Right hindlimb (tissue), 1 donor: ENCODE data around the gene ERBB3.
"Not testable (repeated sequence)": the region's sequence is repeated elsewhere in the genome, so short reads cannot be mapped to it uniquely, and the experiment has no call there.

ENCODE experiments used
- DNase-seq: peaks from one replicate; pipeline ENCODE4 v3.0.0-alpha.2; 2018

Gene ERBB3

GRCh38 chr12:56079723-56080555 is at the start of gene ERBB3:
Gene ERBB3 (plus strand): TSS chr12:56080165. CDS start chr12:56080301, 136 bp downstream.
- DNase-seq = peak; percentile 80

- no peak for DNase-seq
Measured at GRCh38 chr12:56031987-56032386, 48.0 kb upstream of the ERBB3 start.

- DNase-seq = no peak
Measured at GRCh38 chr12:56034586-56035332, 45.2 kb upstream of the ERBB3 start.

- DNase-seq = no peak
Measured at GRCh38 chr12:56037161-56037560, 42.8 kb upstream of the ERBB3 start.

GRCh38 chr12:56038022-56038655 is 41.8 kb upstream of the ERBB3 start:
- DNase-seq = no peak

GRCh38 chr12:56040151-56040550 is 39.8 kb upstream of the ERBB3 start:
- no peak for DNase-seq

GRCh38 chr12:56040963-56041551 is 38.9 kb upstream of the ERBB3 start:
- peak; percentile 27 for DNase-seq

- DNase-seq = peak; percentile 99
Measured at GRCh38 chr12:56041552-56042429, 38.2 kb upstream of the ERBB3 start, which contains the start of gene RPS26. Gene RPS26 (plus strand): TSS chr12:56041918. CDS start chr12:56042167, 249 bp downstream.

GRCh38 chr12:56042430-56042813 is 37.5 kb upstream of the ERBB3 start:
- not testable (repeated sequence) for DNase-seq

- DNase-seq = no peak
Measured at GRCh38 chr12:56042843-56043242, 37.1 kb upstream of the ERBB3 start.

- no peak for DNase-seq
Measured at GRCh38 chr12:56046027-56046780, 33.8 kb upstream of the ERBB3 start.

- no peak for DNase-seq
Measured at GRCh38 chr12:56053407-56053893, 26.5 kb upstream of the ERBB3 start.

GRCh38 chr12:56059964-56060363 is 20.0 kb upstream of the ERBB3 start:
- DNase-seq = not testable (repeated sequence)

GRCh38 chr12:56061982-56062381 is 18.0 kb upstream of the ERBB3 start:
- no peak for DNase-seq

GRCh38 chr12:56062996-56063395 is 17.0 kb upstream of the ERBB3 start:
- no peak for DNase-seq

- DNase-seq = no peak
Measured at GRCh38 chr12:56071648-56072047, 8.3 kb upstream of the ERBB3 start.

- DNase-seq = no peak
Measured at GRCh38 chr12:56074396-56074795, 5.6 kb upstream of the ERBB3 start.

- DNase-seq = not testable (repeated sequence)
Measured at GRCh38 chr12:56077966-56078365, 2.0 kb upstream of the ERBB3 start.

- DNase-seq = no peak
Measured at GRCh38 chr12:56078427-56078826, 1.5 kb upstream of the ERBB3 start.

- peak; percentile 89 for DNase-seq
Measured at GRCh38 chr12:56078931-56079722, 838 bp upstream of the ERBB3 start.
